HG02798 (cell line): Measurements from ENCODE around the gene PEMT.

Source experiments
- ATAC-seq: cut with Tn5 transposase; IDR thresholded peaks from one replicate; pipeline ENCODE4 v1.9.1; 2021; ENCODE audit warnings: mild to moderate bottlenecking; ENCODE audit not compliant: unreplicated experiment, poor library complexity

The PEMT gene

GRCh38 chr17:17518014-17518413 lies 73.5 kb downstream of the PEMT start:
- no peak for ATAC-seq

- ATAC-seq, result no peak
Measured at GRCh38 chr17:17516941-17517720, 74.4 kb downstream of the PEMT start.

- no peak for ATAC-seq
Measured at GRCh38 chr17:17515934-17516930, 75.3 kb downstream of the PEMT start.

GRCh38 chr17:17514993-17515933 lies 76.2 kb downstream of the PEMT start:
- no peak for ATAC-seq

GRCh38 chr17:17514361-17514992 lies 77.0 kb downstream of the PEMT start:
- no peak for ATAC-seq

GRCh38 chr17:17513626-17514025 lies 77.9 kb downstream of the PEMT start:
- ATAC-seq, result no peak

- ATAC-seq, result no peak
Measured at GRCh38 chr17:17512866-17513265, 78.6 kb downstream of the PEMT start.

- ATAC-seq, result no peak
Measured at GRCh38 chr17:17511881-17512858, 79.3 kb downstream of the PEMT start.

- no peak for ATAC-seq
Measured at GRCh38 chr17:17511293-17511741, 80.2 kb downstream of the PEMT start.

- no peak for ATAC-seq
Measured at GRCh38 chr17:17510456-17511292, 80.8 kb downstream of the PEMT start.

GRCh38 chr17:17509601-17510425 lies 81.7 kb downstream of the PEMT start:
- no peak for ATAC-seq

GRCh38 chr17:17508646-17509591 lies 82.6 kb downstream of the PEMT start:
- ATAC-seq, result no peak

- ATAC-seq, result no peak
Measured at GRCh38 chr17:17508019-17508535, 83.4 kb downstream of the PEMT start.

- ATAC-seq, result no peak
Measured at GRCh38 chr17:17507465-17508011, 84.0 kb downstream of the PEMT start.

GRCh38 chr17:17506893-17507464 lies 84.5 kb downstream of the PEMT start:
- ATAC-seq, result no peak
